ENCODE results near the gene MEGF9. TPM values are rescaled to one million over a fixed set of nuclear protein-coding genes. Genes with fewer than 3 reads are reported as not detected.
"Not testable (repeated sequence)": the region's sequence is repeated elsewhere in the genome, so short reads cannot be mapped to it uniquely, and the experiment has no call there.

MEGF9 gene
- total RNA-seq, 1 experiment from 2014 or later = 8.3 TPM

- BruUV-seq (replicated peaks) = no TSS peak
- CTCF ChIA-PET = interaction anchor here (1.3 kb wide), 1 partner anchor 22 kb away, joined by 3 read pairs; no protein-coding TSS in a partner anchor
- Histone ChIP-seq H3K9ac (ENCODE audit: low read length) (no peak overlapping the region), H3K4me3 (replicated peaks in 1 of 2; ENCODE audit: low read depth in 1 of 2, low read length in 2 of 2) (no peak overlapping the region), H3K36me3 (ENCODE audit: control insufficient read depth in 1 of 2, insufficient read depth in 2 of 2, low read length in 2 of 2) (no peaks in the 10 kb centered on the region), H3K9me3 (ENCODE audit: control insufficient read depth in 1 of 2, insufficient read depth in 1 of 2, low read depth in 1 of 2, low read length in 2 of 2) (no peaks in the 10 kb centered on the region), H3K4me1 (ENCODE audit: control insufficient read depth in 1 of 2, insufficient read depth in 2 of 2, low read length in 2 of 2) (peaks cover 0 to 8% of the 10 kb centered on the region in 2 experiments; a peak in 2 of 4 replicates), H2AFZ (ENCODE audit: low read depth, low read length, poor library complexity, severe bottlenecking) (no peak overlapping the region), H3K9me2 (ENCODE audit: insufficient read depth) (no peaks in the 10 kb centered on the region), H4K20me1 (ENCODE audit: insufficient read depth) (no peaks in the 10 kb centered on the region), H3K79me2 (ENCODE audit: insufficient read depth, low read length) (no peaks in the 10 kb centered on the region), H3K27me3 (ENCODE audit: insufficient read depth, low read length) (no peaks in the 10 kb centered on the region), H3K4me2 (ENCODE audit: low read length) (0 out of 2 replicates have a peak overlapping the region, but pooled peaks have one; percentile 5), H3K27ac (ENCODE audit: low read depth, low read length) (no peak overlapping the region)
- POLR2A ChIA-PET = no interaction called here
- ATAC-seq (no peak), DNase-seq (ENCODE audit: low read depth, low spot score) (no peak)
- intact Hi-C loops (cut with micrococcal nuclease) = no loop called here
- TF ChIP-seq CBX3 (IDR thresholded peaks at IDR 0.05; ENCODE audit: low read depth) (no peak), RAD21 (IDR thresholded peaks at IDR 0.05; ENCODE audit: low read depth) (no peak), ZFX (IDR thresholded peaks at IDR 0.05) (no peak)
- RAD21 ChIA-PET (ENCODE audit: low non-redundant PET in 1 of 2, low total read pairs in 2 of 2, uncharacterized antibody in 2 of 2, unreplicated experiment in 2 of 2) = no interaction called here
Measured at GRCh38 chr9:120642129-120642770, 72.0 kb downstream of the MEGF9 start.

GRCh38 chr9:120640874-120641273, 73.4 kb downstream of the MEGF9 start:
- intact Hi-C loops (cut with micrococcal nuclease); RAD21 ChIA-PET (ENCODE audit: low non-redundant PET in 1 of 2, low total read pairs in 2 of 2, uncharacterized antibody in 2 of 2, unreplicated experiment in 2 of 2); H3K4me2 ChIP-seq (ENCODE audit: low read length); H3K9me2 ChIP-seq (ENCODE audit: insufficient read depth); H3K27me3 ChIP-seq (ENCODE audit: insufficient read depth, low read length); H3K4me1 ChIP-seq (ENCODE audit: control insufficient read depth in 1 of 2, insufficient read depth in 2 of 2, low read length in 2 of 2); H3K36me3 ChIP-seq (ENCODE audit: control insufficient read depth in 1 of 2, insufficient read depth in 2 of 2, low read length in 2 of 2); POLR2A ChIA-PET; H3K79me2 ChIP-seq (ENCODE audit: insufficient read depth, low read length); H4K20me1 ChIP-seq (ENCODE audit: insufficient read depth); BruUV-seq (replicated peaks); H3K9me3 ChIP-seq (ENCODE audit: control insufficient read depth in 1 of 2, insufficient read depth in 1 of 2, low read depth in 1 of 2, low read length in 2 of 2); H3K27ac ChIP-seq (ENCODE audit: low read depth, low read length); DNase-seq (ENCODE audit: low read depth, low spot score); CTCF ChIA-PET; H3K9ac ChIP-seq (ENCODE audit: low read length); ATAC-seq; H2AFZ ChIP-seq (ENCODE audit: low read depth, low read length, poor library complexity, severe bottlenecking); H3K4me3 ChIP-seq (replicated peaks in 1 of 2; ENCODE audit: low read depth in 1 of 2, low read length in 2 of 2): not testable (repeated sequence)
